Kidney (tissue), 14 donors: ENCODE data around the gene DENND10. TPM values are rescaled to one million over a fixed set of nuclear protein-coding genes. Genes with fewer than 3 reads are reported as not detected.

ENCODE experiments used
- DNase-seq, 5 donors: peaks; one replicate each; pipeline ENCODE4 v3.0.0-alpha.2; 2013 to 2020
- FAIRE-seq: peaks from 2 replicates; lab custom pipeline; 2012; peaks lifted over from hg19 to GRCh38; lab: Jason Lieb, UNC
- H3K27ac ChIP-seq, 2 donors: one replicate each; pipeline ENCODE4 v1.7.0; 2013; ENCODE audit warnings: low read depth in 2 of 2, low read length in 2 of 2, inconsistent platforms in 1 of 2
- H3K27me3 ChIP-seq: one replicate; pipeline ENCODE4 v1.7.1; 2013; ENCODE audit warnings: low read length, inconsistent platforms; ENCODE audit not compliant: control insufficient read depth, insufficient read depth
- H3K36me3 ChIP-seq, 3 donors: one replicate each; pipeline versions ENCODE4 v1.7.0 to v1.7.1; 2013; ENCODE audit warnings: low read length in 3 of 3, control low read depth in 1 of 3, inconsistent platforms in 1 of 3; ENCODE audit not compliant: insufficient read depth in 3 of 3, control insufficient read depth in 2 of 3
- H3K4me1 ChIP-seq, 3 donors: one replicate each; pipeline versions ENCODE4 v1.7.0 to v1.7.1; 2013; ENCODE audit warnings: low read length in 3 of 3, inconsistent platforms in 1 of 3, low read depth in 1 of 3; ENCODE audit not compliant: control insufficient read depth in 2 of 3, insufficient read depth in 2 of 3
- H3K4me3 ChIP-seq, 3 donors: one replicate each; pipeline versions ENCODE4 v1.7.0 to v1.8.1; 2013; ENCODE audit warnings: low read length in 3 of 3, control low read depth in 1 of 3, inconsistent platforms in 1 of 3
- H3K9ac ChIP-seq, 3 donors: one replicate each; pipeline versions ENCODE4 v1.7.0 to v1.7.1; 2013; ENCODE audit warnings: low read length in 3 of 3, control low read depth in 1 of 3, inconsistent platforms in 1 of 3
- H3K9me3 ChIP-seq, 3 donors: one replicate each; pipeline versions ENCODE4 v1.7.0 to v1.7.1; 2013; ENCODE audit warnings: low read length in 3 of 3, control low read depth in 1 of 3, inconsistent platforms in 1 of 3; ENCODE audit not compliant: control insufficient read depth in 2 of 3, insufficient read depth in 1 of 3
- intact Hi-C: fragments of 100-400 bp; cut with DNase I; formaldehyde crosslinking; loops from one replicate; pipeline ENCODE4 v1.11.1; 2022
- polyA plus RNA-seq: library from polyadenylated mRNA; stranded (reverse); fragments of 350-450 nt; fragmentation: Illumina TruSeq; extraction: RNeasy Lipid Tissue Mini Kit (QIAGEN cat#74804); gene quantifications from one replicate; pipeline ENCODE4 v1.2.3, GENCODE V29; 2014; ENCODE audit warnings: low read depth, low replicate concordance; ENCODE audit not compliant: insufficient read depth
- total RNA-seq: library from RNA; stranded (reverse); fragmentation: NEBNext Ultra II Directional; extraction: Animal tissue kit (Norgen Biotek cat#: 25700); gene quantifications from one replicate; pipeline ENCODE4 v1.2.1, GENCODE V29; 2021
- TF ChIP-seq, protein P1 (sequence below): IDR thresholded peaks from 3 replicates; pipeline ENCODE4 v1.5.1; 2012; ENCODE audit warnings: mild to moderate bottlenecking, moderate library complexity, borderline replicate concordance; ENCODE audit not compliant: insufficient read depth; ENCODE audit errors: extremely low read depth
- donor health status: control.
- donor health status: control.
- donor health status: control.
- donor health status: control.
- donor health status: control.
- donor health status: DM: yes; HTN: yes; CAD: no.
- donor health status: Normal renal cell carcinoma (clear cell type).

DENND10 gene
- total and polyA plus RNA-seq, 2 donors from 2014 or later, result 31.6 to 31.7 TPM

- no peak for DNase-seq
- Histone ChIP-seq H3K27me3 (no peaks in the 10 kb centered on the region), H3K27ac (no peak overlapping the region), H3K9ac (no peak overlapping the region), H3K9me3 (no peaks in the 10 kb centered on the region), H3K36me3 (peaks cover 0 to 28% (median 9%) of the 10 kb centered on the region in 3 donors), H3K4me3 (no peak overlapping the region), H3K4me1 (no peaks in the 10 kb centered on the region)
- TF ChIP-seq, protein P1, sequence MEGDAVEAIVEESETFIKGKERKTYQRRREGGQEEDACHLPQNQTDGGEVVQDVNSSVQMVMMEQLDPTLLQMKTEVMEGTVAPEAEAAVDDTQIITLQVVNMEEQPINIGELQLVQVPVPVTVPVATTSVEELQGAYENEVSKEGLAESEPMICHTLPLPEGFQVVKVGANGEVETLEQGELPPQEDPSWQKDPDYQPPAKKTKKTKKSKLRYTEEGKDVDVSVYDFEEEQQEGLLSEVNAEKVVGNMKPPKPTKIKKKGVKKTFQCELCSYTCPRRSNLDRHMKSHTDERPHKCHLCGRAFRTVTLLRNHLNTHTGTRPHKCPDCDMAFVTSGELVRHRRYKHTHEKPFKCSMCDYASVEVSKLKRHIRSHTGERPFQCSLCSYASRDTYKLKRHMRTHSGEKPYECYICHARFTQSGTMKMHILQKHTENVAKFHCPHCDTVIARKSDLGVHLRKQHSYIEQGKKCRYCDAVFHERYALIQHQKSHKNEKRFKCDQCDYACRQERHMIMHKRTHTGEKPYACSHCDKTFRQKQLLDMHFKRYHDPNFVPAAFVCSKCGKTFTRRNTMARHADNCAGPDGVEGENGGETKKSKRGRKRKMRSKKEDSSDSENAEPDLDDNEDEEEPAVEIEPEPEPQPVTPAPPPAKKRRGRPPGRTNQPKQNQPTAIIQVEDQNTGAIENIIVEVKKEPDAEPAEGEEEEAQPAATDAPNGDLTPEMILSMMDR, result no peak
- FAIRE-seq, result no peak
- intact Hi-C loops, result no loop called here
Observed at GRCh38 chr10:119118231-119118630, 14.3 kb downstream of the DENND10 start.

GRCh38 chr10:119119400-119119799 is 15.5 kb downstream of the DENND10 start:
- FAIRE-seq (no peak), DNase-seq (no peak)
- H3K27me3 ChIP-seq, result no peaks in the 10 kb centered on the region
- H3K27ac ChIP-seq, result no peak overlapping the region
- H3K4me1 ChIP-seq, result no peaks in the 10 kb centered on the region
- peaks cover 0 to 19% (median under 1%) of the 10 kb centered on the region in 3 donors for H3K36me3 ChIP-seq
- H3K9ac ChIP-seq, result no peak overlapping the region
- H3K4me3 ChIP-seq, result no peak overlapping the region
- intact Hi-C loops, result no loop called here
- H3K9me3 ChIP-seq, result no peaks in the 10 kb centered on the region
- TF ChIP-seq, protein P1, result no peak

DNA sequence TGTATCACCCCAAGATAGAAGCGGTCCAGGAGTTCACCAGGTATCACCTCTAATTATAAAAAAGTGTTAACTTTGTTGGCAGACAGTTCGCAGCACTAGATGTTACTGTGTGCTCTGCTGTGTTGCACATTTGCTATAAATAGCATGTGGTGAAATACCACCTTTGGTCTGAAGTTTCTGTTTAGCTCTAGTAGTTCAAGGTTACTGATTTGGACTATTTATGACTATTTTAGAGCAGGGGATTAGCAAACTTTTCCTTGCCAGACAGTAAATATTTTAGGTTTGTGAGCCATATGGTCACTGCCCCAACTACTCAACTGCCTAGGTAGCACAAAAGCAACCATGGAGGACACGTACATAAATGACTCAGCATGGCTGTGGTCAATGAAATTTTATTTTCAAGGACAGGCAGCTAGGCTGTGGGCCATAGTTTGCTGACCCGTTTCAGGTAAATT is 16.5 kb downstream of the DENND10 start:
- Histone ChIP-seq H3K4me1 (no peaks in the 10 kb centered on the region), H3K9ac (no peak overlapping the region), H3K27me3 (no peaks in the 10 kb centered on the region), H3K9me3 (no peaks in the 10 kb centered on the region), H3K4me3 (no peak overlapping the region), H3K27ac (no peak overlapping the region), H3K36me3 (peaks cover 0 to 18% (median 0%) of the 10 kb centered on the region in 3 donors)
- FAIRE-seq (no peak), DNase-seq (no peak)
- intact Hi-C loops, result no loop called here
- TF ChIP-seq, protein P1, result no peak

DNA sequence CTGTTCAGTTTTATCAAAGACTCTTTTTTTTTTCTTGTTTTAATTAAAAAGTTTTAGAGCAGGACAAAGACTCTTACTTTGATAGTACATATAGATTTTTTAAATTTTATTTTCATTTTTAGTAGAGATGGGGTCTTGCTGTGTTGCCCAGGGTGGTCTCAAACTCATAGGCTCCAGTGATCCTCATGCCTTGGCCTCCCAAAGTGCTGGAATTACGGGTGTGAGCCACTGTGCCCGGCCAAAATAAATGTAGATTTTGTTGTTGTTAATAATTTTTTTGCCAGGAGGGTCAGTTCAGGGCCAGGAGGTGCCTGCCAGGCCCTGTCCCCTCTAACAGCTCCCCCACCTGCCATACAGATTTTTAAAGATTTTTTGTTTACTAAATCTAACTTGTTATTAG is 17.0 kb downstream of the DENND10 start:
- Histone ChIP-seq H3K27me3 (no peaks in the 10 kb centered on the region), H3K9me3 (no peaks in the 10 kb centered on the region), H3K27ac (no peak overlapping the region), H3K4me3 (no peak overlapping the region), H3K36me3 (peaks cover 0 to 19% (median 1%) of the 10 kb centered on the region in 3 donors), H3K9ac (no peak overlapping the region), H3K4me1 (no peaks in the 10 kb centered on the region)
- intact Hi-C loops, result no loop called here
- TF ChIP-seq, protein P1, result no peak
- DNase-seq, result no peak
- no peak for FAIRE-seq
